OCI-LY3 (cell line): Measurements from ENCODE around the gene SREBF1.

ENCODE experiments used
- EZH2phosphoT487 ChIP-seq: fragments of 200-600 bp; shearing (Covaris generic); IDR thresholded peaks from 2 replicates; pipeline ENCODE4 v1.6.1; 2018; ENCODE audit warnings: antibody characterized with exemption, mixed run types, low read depth
- TF ChIP-seq, protein P1 (sequence below): fragments of 200-600, 300-600 bp; sonication (generic); IDR thresholded peaks from 2 replicates; pipeline ENCODE4 v1.5.1; 2014; ENCODE audit warnings: antibody characterized with exemption, low read length, low read depth

DNA sequence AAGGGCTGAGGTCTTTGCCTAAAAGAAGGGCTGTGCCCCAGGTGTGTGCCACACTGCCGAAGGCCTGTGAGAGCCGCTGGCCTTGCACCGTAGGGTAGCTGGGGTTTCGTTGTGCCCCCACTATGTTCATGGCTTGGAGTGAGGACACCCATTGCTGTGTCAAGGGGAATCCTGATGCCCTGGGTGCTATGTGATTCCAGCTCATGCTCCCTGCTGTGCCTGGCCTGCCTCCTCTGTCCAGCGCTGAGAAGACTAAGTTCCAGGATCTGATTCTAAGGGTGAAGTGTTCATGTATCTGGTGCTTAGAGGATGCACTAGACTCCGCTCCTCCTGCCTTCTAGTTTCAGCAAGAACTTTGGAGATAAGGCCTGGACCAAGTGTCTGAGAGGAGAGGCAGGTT is 47.4 kb downstream of the SREBF1 start:
- TF ChIP-seq, protein P1, sequence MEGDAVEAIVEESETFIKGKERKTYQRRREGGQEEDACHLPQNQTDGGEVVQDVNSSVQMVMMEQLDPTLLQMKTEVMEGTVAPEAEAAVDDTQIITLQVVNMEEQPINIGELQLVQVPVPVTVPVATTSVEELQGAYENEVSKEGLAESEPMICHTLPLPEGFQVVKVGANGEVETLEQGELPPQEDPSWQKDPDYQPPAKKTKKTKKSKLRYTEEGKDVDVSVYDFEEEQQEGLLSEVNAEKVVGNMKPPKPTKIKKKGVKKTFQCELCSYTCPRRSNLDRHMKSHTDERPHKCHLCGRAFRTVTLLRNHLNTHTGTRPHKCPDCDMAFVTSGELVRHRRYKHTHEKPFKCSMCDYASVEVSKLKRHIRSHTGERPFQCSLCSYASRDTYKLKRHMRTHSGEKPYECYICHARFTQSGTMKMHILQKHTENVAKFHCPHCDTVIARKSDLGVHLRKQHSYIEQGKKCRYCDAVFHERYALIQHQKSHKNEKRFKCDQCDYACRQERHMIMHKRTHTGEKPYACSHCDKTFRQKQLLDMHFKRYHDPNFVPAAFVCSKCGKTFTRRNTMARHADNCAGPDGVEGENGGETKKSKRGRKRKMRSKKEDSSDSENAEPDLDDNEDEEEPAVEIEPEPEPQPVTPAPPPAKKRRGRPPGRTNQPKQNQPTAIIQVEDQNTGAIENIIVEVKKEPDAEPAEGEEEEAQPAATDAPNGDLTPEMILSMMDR = no peak
- TF ChIP-seq EZH2phosphoT487 = no peak
